Epithelial cell of prostate (primary cell): Measurements from ENCODE around the gene EDDM3A.
"Not testable (repeated sequence)": the region's sequence is repeated elsewhere in the genome, so short reads cannot be mapped to it uniquely, and the experiment has no call there.

ENCODE experiments used
- DNase-seq: peaks from one replicate; pipeline ENCODE4 v3.0.0-alpha.2; 2011; ENCODE audit warnings: low read depth, low spot score
- H3K27ac ChIP-seq: fragments of 450-650 bp; 2 replicates; pipeline ENCODE4 v1.5.1; 2017; ENCODE audit warnings: mild to moderate bottlenecking

Gene EDDM3A

GRCh38 chr14:20745571-20746358, at the start of gene EDDM3A:
EDDM3A (plus strand) TSS chr14:20745887; CDS start chr14:20747581, 1,694 bp downstream.
- DNase-seq, result no peak
- no peak within 1 kb of the TSS for H3K27ac ChIP-seq

GRCh38 chr14:20696764-20697163, 48.9 kb upstream of the EDDM3A start:
- H3K27ac ChIP-seq, result no peak overlapping the region
- no peak for DNase-seq

GRCh38 chr14:20697273-20698017, 48.2 kb upstream of the EDDM3A start:
- H3K27ac ChIP-seq, result no peak overlapping the region
- DNase-seq, result no peak

GRCh38 chr14:20698018-20698329, 47.7 kb upstream of the EDDM3A start:
- H3K27ac ChIP-seq, result no peak overlapping the region
- DNase-seq, result no peak

- H3K27ac ChIP-seq, result no peak overlapping the region
- DNase-seq, result no peak
Measured at GRCh38 chr14:20698934-20699333, 46.8 kb upstream of the EDDM3A start.

- H3K27ac ChIP-seq, result no peak overlapping the region
- DNase-seq, result no peak
Measured at GRCh38 chr14:20699931-20700330, 45.8 kb upstream of the EDDM3A start.

- not testable (repeated sequence) for DNase-seq, H3K27ac ChIP-seq
Measured at GRCh38 chr14:20700965-20701364, 44.7 kb upstream of the EDDM3A start.

GRCh38 chr14:20706657-20707355, 38.9 kb upstream of the EDDM3A start:
- peak overlapping the region; percentile 73 for H3K27ac ChIP-seq
- DNase-seq, result no peak

GRCh38 chr14:20707622-20708021, 38.1 kb upstream of the EDDM3A start:
- peak overlapping the region; percentile 73 for H3K27ac ChIP-seq
- DNase-seq, result peak; percentile 72

GRCh38 chr14:20711261-20711660, 34.4 kb upstream of the EDDM3A start:
- no peak for DNase-seq
- H3K27ac ChIP-seq, result no peak overlapping the region

- no peak overlapping the region for H3K27ac ChIP-seq
- no peak for DNase-seq
Measured at GRCh38 chr14:20711685-20712084, 34.0 kb upstream of the EDDM3A start.

GRCh38 chr14:20712904-20713303, 32.8 kb upstream of the EDDM3A start:
- no peak for DNase-seq
- H3K27ac ChIP-seq, result no peak overlapping the region

- peak; percentile 56 for DNase-seq
- H3K27ac ChIP-seq, result peak overlapping the region; percentile 43
Measured at GRCh38 chr14:20714593-20715250, 31.0 kb upstream of the EDDM3A start.

GRCh38 chr14:20719777-20720176, 25.9 kb upstream of the EDDM3A start:
- H3K27ac ChIP-seq, result no peak overlapping the region
- peak; percentile 18 for DNase-seq

GRCh38 chr14:20720741-20721140, 24.9 kb upstream of the EDDM3A start:
- no peak for DNase-seq
- H3K27ac ChIP-seq, result no peak overlapping the region

- no peak overlapping the region for H3K27ac ChIP-seq
- DNase-seq, result no peak
Measured at GRCh38 chr14:20722016-20722415, 23.7 kb upstream of the EDDM3A start.

GRCh38 chr14:20723488-20723887, 22.2 kb upstream of the EDDM3A start:
- DNase-seq, result no peak
- H3K27ac ChIP-seq, result no peak overlapping the region

- not testable (repeated sequence) for DNase-seq, H3K27ac ChIP-seq
Measured at GRCh38 chr14:20726121-20726520, 19.6 kb upstream of the EDDM3A start.

GRCh38 chr14:20726531-20726930, 19.2 kb upstream of the EDDM3A start:
- no peak for DNase-seq
- H3K27ac ChIP-seq, result no peak overlapping the region

- H3K27ac ChIP-seq, result no peak overlapping the region
- no peak for DNase-seq
Measured at GRCh38 chr14:20730891-20731290, 14.8 kb upstream of the EDDM3A start.

GRCh38 chr14:20732477-20732876, 13.2 kb upstream of the EDDM3A start:
- no peak for DNase-seq
- no peak overlapping the region for H3K27ac ChIP-seq
